GM18517 (cell line): ENCODE measurements around the gene ZBTB24.
"Not testable (repeated sequence)": the region's sequence is repeated elsewhere in the genome, so short reads cannot be mapped to it uniquely, and the experiment has no call there.

Experiments used
- ATAC-seq: cut with Tn5 transposase; IDR thresholded peaks from one replicate; pipeline ENCODE4 v1.9.1; 2021; ENCODE audit warnings: mild to moderate bottlenecking, moderate library complexity; ENCODE audit not compliant: unreplicated experiment

Gene ZBTB24

DNA sequence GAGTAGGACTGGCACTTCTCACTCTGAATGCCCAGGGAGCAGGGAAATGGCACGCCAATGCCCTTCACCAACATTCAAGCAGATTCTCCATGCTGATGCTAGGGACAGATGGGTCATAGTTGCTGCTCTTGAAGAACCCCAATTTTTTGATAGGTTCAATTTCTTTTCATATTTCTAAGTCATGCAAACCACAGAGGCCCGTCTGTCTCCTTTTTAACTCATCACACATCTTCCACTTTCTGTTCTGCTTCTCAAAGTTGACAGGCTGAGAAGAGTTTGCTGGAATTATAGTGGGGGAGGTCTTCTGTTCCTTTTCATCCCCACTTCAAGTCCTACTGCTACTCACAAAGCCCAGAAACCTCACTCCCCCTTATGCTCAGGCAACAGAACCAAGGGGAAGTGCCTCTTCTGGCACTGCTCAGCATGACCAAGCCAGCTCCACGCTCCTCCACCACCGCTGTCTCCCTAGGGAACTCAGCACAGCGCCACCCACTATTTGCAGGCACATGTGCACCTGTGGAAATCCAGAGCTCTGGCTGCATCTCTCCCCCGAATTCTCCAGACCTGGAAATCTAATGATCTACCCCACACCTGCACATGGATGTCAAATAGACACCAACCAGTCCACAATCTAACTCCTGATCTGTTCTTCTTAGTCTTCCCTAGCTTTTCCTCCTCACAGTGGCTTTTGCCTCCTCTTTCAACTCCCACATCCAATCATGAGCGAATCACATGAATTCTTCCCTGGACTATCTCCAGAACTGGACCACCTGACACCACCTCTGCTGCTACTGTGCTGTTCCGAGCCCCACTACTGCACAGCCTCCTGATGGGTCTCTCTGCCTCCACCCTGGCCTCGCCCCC is 10.7 kb downstream of the ZBTB24 start:
- ATAC-seq = peak; percentile 52

- no peak for ATAC-seq
Measured at GRCh38 chr6:109471105-109471810, 11.8 kb downstream of the ZBTB24 start.

- no peak for ATAC-seq
Measured at GRCh38 chr6:109469591-109470189, 13.3 kb downstream of the ZBTB24 start.

DNA sequence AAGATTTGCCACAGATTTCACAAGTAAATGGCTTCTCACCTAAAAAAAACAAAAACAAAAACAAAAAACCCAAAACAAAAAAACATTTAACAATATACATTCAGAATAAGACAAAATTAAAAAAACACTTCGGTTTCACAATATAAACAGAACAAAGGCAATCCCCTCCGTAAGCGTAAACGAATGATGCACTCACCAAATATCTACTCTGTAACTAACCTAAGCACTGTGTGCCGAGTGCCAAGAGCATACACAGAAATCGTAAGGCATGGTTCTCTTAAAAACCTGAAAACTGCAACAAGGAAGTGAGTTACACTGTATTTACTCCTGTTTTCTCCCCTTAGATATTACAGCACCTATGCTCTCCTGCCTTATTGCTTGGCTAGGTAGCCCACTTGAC is 15.3 kb downstream of the ZBTB24 start:
- ATAC-seq = no peak

GRCh38 chr6:109466212-109466923 is 16.7 kb downstream of the ZBTB24 start:
- ATAC-seq = no peak

- no peak for ATAC-seq
Measured at GRCh38 chr6:109465772-109466171, 17.2 kb downstream of the ZBTB24 start.

DNA sequence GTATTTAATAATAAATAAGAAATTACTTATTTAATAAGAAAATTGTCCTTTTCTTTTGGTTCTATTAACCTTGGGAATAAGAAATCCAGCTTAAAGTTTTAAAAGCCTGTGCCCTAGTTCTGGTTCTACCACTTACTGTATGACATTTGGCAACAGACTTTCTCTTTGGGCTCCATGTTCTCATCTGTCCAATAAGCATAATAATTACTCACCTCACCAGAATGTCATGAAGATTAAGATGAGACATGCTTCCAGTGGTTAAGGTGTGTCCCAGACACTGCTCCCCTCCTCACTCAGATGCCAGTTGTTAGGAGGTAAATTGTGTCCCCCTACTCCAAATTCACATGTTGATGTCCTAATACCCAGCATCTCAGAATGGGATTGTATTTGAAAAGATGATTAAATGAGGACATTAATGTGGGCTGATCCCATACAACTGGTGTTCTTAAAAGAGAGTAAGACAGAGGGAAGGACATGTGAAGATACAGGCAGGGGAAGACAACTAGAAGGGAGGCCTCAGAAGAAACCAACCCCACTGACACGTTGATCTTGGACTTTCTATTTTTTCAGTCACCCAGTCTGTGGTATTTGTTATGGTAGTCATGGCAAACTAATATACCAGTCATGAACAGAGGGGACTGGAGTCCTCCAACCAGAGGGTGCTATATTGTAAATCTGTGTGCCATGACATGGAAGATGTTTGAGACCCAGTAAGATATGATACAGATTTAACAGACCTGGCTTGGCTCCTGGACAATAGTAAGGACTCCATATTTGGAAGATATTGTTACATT is 21.1 kb downstream of the ZBTB24 start:
- ATAC-seq = no peak

DNA sequence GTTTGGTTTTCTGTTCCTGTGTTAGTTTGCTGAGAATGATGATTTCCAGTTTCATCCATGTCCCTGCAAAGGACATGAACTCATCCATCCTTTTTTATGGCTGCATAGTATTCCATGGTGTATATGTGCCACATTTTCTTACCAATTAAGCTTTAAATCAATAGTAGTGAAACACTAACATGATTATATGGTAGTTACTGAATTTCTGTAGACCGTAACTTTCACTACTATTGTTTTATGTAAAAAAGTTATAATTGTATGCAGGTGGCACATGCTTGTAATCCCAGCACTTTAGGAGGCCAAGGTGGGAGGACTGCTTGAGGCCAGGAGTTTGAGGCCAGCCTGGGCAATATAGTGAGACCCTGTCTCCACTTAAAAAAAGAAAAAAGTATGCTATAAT is 21.8 kb downstream of the ZBTB24 start:
- ATAC-seq = not testable (repeated sequence)

DNA sequence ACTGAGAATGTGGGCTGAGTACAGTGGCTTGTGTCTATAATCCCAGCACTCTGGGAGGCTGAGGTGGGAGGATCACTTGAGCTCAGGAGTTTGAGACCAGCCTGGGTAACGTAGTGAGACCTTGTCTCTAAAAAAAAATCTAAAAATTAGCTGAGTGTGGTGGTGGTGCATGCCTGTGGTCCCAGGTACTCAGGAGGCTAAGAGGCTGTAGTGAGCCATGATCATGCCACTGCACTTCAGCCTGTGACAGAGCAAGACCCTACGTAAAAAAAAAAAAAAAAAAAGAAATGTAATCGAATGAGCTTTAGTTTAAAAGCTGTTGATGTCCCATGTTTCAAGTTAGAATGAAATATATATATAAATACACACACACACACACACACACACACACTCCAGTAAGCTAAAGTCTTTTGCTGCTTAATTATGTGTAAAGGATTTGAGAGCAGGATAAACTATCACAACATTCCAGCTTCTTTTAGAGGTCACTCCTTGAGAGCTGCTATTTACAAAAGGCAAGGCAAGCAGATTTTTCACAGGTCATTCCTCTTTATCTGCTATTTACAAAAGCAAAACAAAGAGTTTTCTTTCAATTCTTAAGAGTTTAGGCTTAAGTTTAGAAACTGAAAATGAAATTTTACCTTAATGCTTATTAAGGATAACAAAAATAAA is 22.7 kb downstream of the ZBTB24 start:
- no peak for ATAC-seq

GRCh38 chr6:109458774-109459531 is 24.1 kb downstream of the ZBTB24 start:
- ATAC-seq = no peak

DNA sequence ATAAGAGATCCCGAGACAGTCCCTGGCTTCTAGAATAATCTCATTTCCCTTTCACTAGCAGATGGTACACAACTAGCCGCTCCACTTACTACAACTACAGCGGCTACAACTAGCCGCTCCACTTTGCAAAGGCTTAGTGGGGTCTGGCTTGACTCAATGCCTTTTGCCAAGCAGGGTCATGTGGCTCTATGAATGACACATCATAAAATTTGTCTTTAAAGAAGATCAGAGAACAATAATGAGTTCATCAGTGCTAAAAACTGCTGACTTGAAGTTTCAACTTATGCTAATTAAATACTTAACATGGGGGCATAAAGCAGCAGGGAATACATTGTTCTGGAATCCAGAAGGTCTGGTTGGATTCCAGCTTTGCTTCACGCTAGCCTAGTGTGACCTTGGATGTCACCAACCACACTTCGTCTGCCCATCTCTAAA is 25.4 kb downstream of the ZBTB24 start:
- ATAC-seq = no peak

GRCh38 chr6:109456710-109457561 is 26.1 kb downstream of the ZBTB24 start:
- no peak for ATAC-seq

GRCh38 chr6:109456111-109456583 is 26.9 kb downstream of the ZBTB24 start:
- ATAC-seq = peak; percentile 2

DNA sequence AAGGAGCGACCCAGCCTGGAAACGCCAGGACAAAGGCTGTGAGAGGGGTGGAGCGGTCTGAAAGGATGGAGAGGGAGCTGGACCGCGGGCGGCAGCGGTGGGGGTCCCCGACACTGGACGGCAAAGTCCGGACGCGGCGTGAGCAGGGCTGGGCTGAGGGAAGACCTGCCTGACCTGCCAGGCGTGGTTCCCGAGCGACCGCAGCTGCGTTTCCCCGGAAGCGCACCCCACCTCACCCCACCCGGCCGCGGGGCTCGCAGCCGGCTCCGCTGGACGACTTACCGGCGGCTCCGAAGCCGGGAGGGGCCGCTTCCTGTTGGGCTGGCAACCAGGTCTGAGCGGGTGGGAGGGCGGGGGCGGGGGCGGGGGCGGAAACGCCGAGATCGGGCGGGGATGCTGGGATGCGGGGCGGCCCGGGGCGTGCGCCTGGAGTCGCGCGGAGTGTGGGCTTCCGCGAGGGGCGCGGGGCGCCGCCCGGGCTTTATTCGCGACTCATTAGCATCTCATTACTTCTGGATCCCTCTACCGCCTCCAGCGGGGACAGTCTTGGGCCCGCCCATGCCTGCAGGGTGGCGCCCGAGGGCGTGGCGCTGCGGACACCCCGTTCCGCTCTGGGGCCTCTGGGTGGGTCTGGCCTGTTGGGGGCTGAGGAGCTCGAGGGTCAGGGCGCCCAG is 27.4 kb downstream of the ZBTB24 start, which contains the start of gene MICAL1:
TSS of gene MICAL1 (minus strand) at position 336 of the 674 bp plus-strand sequence. CDS start 1,576 bp downstream, outside the sequence.
- ATAC-seq = peak; percentile 64

DNA sequence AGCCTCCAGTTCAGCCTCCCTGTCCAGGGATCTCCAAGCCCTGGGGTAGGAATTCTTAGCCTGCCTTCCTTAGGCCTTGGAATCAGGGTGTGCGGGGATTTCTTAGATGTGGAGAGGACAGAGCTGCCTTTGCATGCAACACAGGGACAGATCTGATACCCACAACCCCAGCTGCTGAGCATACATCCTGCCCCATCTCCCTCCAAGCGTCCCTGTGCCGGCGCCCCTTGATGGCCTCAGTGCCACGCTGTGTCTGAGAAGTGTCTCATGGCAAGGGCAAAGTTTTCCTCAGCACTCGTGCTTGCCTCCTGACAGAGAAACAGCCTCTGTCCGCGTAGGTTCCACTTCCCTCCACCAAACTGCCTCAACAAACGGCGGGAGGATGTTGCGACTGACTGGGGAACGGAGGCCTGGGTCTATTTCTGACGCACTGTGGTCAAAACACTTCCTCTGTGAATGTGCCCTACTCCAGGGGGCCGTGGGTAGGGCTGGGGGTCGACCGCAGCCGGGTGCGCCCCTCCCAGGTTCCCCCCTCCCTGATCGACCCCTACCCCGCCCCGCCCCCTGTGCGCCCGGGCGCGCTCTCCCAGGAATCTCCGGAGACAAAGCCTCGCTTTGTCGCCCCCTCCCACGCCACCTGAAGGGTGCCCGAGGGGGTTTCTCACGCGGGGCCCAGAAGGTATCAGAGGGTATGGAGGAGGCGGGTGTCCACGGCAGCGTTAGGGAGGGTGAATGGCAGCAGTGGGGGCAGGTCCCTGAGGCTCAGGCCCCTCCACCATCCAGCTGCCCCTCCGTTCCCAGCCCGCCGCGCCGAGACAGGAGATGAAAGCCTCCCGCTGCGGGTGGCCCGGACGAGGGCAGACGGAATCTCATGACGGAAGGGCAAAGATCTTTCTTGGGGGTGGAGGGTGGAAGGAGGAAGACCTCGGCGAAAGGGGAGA is 28.3 kb downstream of the ZBTB24 start:
- ATAC-seq = peak; percentile 28
